GM18511 (cell line): ENCODE results near the gene CMSS1.
"Not testable (repeated sequence)": the region's sequence is repeated elsewhere in the genome, so short reads cannot be mapped to it uniquely, and the experiment has no call there.

Experiments used
- ATAC-seq: cut with Tn5 transposase; IDR thresholded peaks from one replicate; pipeline ENCODE4 v1.9.1; 2021; ENCODE audit warnings: mild to moderate bottlenecking, moderate library complexity; ENCODE audit not compliant: unreplicated experiment

Gene CMSS1

DNA sequence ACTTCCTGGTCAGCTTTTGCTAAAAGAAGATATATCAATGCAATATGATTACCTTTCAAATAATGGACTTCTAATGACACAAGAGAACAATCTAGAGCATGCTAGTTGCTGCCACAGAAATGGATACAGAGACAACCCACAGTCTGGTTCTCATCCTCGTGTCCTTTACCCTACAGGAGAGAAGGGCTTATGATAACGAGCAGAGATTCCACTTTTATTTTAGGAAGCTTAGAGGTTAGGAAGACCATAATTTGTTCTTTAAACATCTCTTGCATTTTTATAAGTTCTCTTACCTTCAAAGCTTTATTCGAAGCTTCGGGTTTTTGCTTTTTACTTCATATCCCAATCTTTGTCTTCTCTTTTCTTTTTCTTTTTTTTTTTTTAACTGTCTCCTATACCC lies 257.5 kb downstream of the CMSS1 start:
- ATAC-seq, result no peak

DNA sequence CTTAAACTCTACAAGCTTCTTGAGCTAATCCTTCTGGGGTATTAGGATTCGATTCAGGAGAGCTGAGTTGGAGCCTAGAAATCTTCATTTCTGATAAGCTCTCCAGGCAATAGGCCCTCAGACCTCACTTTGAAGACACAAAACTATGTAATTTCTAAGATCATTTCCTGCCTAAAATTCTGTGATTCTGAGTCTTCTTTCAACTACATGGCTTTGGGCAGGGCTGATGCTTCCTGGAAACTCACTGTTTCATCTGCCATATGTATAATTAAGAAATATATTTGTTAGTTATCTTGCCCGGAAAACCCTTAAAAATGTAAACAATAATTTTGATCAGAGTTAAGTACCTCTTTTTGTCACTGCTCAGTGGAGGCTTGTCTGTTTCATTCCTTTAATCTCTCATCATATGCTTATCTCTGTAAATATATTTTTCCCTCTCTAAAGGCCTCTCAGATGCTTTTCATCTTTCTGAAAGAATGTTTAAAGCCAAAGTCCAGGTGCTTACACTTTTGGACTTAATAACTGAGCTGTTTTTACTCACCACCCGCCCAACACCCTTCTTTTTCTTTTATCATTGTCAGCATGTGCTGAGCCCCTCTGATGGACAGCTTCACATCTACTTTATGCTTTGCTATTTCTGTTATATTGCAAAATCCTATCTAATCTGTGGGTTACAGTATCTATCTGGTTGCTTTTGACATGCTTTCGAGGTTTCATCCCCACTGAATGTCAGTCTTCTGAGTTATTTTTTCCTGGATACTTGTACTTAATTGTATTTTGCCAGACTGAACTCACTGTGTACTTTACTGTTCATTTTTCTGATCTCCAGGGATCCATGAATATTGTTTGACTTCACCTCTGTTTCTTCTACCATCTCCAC lies 258.4 kb downstream of the CMSS1 start:
- no peak for ATAC-seq

DNA sequence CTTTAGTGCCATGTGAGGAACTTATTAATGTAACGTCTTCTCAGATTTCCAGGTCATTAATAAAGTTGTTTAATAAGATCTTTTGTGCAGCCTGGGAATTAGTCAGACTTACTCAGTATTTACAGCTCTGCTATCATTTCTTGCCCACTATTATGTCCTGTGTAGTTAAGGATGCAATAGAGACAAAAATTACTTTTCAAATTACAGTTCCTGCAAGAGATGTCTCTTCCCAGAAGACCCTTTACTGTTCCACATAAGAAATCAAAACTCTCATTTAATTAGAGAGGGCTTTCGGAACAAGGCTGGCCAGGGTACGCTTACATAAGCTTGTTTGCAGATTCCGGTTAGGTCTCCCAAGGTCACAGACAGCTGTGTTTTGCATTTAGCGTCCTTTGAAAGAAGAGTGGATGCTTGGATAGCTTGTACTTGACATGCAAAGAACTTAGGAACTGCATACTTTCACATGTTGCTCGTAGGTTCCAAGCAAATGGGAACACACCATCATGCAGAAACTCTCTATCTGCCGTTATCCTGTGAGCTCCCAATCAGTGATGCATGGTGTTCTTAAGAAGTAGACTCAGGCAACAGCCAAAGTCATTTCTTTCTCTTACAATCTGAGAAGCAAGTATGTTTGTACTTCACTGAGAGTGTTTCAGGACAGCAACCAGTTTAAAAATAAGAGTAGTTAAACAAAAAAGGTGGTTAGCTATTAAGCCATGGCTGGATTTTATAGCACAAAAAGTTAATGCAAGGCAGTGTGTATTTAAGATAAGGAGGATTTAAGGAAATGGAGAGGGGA lies 259.3 kb downstream of the CMSS1 start:
- no peak for ATAC-seq

DNA sequence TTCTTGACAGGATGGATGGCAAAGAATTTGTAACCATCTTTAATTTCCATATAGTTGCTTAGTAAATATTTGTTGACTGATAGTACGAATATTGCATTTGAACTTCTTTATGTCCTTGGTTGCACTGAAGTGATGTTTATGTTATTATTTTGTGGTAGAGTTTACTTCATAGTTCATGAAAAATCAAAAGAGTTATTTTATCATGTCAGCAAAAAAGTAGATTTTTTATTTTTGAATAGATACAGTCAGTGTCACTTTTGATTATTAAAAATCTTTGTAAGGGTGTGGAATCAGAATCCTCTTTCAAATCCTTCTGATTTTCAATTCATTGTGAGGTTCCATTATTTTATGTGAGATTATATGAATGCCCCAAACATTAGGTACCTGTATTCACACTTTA lies 261.7 kb downstream of the CMSS1 start:
- ATAC-seq, result no peak

DNA sequence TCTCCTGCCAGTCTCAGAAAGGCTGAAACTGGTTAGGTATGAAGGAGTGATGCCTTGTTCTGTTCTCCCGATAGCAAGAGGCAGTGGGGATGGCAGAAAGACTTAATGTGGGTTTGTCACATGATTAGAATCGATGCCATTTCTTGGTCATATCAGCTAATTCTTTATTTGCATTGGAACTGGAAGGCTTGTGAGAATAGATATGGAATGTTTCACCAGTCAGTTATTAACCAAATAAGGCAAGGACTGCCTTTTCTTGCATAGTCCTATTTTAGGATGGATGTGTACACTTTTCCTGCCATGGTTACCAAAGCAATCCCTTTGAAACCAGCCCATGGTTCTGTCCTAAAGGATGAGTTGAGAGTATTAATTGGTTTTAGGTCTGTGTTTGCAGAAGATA lies 262.9 kb downstream of the CMSS1 start:
- ATAC-seq, result no peak

DNA sequence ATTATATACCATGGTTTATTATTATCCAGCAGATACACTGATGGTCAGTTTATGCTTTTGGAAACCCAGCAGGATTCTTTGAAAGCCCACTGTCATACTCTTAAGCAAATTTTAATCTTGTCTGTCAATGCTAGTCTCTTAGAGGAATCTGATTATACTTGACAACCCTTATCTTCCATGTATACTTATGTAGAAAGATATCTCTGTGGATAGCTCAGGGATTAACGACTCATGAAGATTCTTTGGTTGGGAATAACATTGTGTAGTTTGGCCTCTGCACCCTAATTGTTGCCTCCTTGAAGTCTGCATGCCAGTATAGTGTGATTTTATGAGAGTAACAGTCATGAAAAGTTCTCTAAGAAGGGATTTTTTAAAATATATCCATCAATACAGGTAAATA lies 263.6 kb downstream of the CMSS1 start:
- ATAC-seq, result no peak

DNA sequence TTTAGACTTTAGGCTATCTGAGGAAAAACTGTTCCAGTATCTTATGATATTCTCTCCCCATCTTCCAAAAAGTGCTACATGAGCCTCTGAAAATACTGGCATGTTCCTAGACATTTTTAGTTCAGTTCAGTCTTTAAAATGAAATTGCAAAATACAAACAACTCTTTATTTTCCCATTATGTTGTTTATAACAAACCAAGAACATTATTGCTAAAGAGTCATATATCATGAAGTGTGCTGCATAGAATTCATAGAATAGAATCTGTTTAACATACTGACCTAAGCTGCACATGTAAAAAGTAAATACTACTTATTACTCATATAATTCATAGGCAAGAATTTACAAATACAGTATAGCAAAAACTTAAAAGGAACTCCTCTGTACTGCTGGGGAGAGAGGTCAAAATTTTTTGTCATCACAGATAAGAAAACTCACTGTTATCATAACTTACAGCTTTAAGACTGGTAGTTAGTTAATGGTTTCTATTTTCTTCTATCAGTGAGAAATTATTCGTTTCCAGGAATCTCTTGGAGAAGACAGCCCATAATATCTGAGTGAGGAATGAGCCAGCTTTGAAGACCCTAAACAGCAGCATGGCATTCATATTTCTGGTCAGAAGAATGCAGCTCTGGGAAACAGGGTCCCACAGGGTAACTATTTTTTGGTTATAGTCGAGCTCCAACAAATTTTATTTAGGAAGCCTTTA lies 264.5 kb downstream of the CMSS1 start:
- ATAC-seq, result no peak

DNA sequence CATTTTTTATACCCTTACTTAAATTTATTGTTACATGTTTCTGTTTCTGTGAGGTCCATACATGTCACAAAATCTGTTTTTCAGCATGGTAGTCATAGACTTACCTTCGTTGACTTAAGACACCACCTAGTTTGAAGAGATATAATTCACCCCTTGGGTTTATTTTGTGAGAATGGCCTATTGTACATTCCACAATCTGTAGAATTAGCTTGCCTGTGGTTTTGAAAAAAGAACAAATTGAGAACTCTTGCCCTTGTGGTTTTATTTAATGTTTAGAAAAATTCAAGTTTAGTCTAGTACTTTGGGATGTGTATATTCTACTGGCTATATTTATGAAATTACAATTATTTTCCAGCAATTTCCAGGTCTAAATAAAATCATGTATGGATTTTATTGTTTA lies 265.1 kb downstream of the CMSS1 start:
- ATAC-seq, result no peak

GRCh38 chr3:100083209-100083608 lies 265.5 kb downstream of the CMSS1 start:
- no peak for ATAC-seq

DNA sequence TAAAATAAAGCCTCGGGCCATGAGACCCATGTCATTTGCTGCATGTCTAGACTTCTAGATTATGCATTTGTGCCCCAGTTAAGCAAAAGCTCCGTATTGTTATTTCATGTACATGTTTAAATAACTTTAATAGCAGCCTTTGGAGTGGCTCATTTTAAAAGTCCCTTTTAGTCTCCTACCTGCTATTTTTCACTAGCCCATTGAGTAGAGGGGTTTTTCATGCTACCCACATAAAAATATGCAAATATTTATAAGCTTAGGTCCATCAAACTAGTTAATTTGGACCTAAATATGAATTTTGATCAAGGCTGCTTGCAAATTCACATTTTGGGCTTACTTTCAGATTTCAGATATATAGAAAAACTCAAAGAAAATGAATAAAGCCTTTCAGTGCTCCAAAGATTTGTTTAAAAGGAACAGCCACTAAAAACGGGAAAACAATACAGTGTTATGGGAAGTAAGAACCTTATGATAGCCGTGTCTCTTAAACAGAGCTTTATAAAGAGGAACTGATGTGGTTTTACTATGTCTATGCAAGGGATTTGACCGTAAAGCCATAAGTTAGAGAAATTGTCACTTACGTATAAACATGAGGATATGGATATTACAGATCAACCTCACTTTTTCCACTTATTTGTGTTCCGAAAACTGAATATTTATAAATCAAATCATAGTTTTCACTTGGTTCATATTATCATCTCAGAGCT lies 266.6 kb downstream of the CMSS1 start:
- ATAC-seq, result no peak

DNA sequence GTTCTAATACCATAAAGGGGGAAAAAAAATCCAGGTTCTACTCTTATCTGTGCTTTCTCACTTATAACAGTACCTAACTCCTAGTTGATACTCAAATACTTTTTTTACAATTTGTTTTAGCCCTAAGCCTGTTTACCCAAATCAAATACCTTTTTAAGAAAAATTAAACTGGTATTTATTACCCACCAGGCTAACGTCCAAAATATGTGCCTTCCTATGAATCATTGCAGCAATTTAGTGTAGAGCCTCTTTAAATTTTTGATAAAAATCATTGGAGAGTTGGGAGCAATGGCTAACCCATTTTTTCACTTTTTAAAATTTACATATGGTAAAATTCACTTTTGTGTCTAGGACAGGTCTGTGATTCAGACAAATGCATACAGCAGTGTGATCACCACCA lies 268.7 kb downstream of the CMSS1 start:
- no peak for ATAC-seq

GRCh38 chr3:100087198-100087597 lies 269.5 kb downstream of the CMSS1 start:
- ATAC-seq, result peak; percentile 89

DNA sequence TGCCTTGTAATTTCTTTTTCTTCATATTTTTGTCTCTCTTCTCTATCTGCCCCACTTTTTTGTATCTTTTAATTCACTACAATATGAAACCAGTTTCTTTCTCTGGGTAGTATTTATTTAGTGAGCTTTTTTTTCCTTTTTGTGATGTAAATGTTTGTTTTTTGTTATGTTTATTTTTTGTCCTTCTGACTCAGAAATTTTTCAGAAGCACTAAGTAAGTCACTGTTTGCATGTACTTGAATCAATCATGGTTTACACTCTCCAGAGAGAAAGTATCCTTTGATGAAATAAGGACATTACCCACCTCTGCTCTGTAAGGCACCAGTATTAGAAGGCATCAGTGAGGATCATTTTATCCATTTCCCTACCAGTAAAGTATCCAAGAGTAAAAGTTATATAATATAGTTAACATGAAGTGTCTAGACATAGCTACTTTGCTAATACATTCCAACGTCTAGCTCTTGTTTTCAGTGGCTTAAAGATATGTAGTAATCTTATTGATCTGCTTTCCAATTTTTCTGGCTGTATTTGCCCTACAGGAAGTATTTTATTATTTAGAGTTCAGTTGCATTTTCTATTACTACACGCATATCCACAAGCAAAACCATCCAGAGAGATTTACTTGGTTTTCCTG lies 271.2 kb downstream of the CMSS1 start:
- no peak for ATAC-seq

DNA sequence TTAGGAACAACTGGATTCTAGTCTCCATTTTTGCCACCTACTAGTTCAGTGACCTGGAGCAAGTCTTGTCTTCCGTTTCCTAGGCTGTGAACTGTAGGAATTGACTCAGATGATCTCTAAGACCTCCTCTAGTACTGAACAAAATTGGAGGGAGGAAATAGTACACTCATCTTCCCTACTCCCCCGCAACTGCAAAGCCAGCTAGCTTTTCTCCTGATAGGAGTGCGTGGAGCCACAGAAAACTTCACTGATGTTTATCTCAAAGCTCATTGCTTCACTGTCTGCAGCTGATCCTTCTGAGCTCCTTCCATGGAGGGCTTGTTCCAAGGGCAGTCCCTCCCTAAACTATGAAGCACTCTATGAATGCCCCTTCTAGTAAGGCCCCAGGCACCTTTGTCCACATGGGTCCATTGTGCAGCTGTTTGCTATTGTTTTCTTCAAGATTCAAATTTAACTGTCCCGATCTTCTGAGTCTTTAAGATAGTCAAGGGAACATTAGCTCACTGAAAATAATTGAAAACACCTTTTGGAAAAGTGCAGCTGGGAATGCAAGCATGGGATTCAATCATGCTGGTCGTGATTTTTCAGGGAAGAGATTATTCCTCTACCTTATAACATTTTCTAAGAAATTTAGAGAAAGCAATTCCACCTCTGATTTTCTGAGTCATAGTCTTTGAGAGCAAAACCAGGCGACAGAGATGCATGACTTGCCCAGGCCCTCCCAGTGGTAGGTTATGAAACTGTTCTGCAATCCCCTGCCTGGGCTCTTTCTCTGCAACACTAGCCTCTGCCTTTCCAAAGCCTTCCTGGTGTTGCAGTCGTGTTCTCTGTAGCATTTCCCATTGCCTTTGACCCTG lies 272.4 kb downstream of the CMSS1 start:
- peak; percentile 75 for ATAC-seq

DNA sequence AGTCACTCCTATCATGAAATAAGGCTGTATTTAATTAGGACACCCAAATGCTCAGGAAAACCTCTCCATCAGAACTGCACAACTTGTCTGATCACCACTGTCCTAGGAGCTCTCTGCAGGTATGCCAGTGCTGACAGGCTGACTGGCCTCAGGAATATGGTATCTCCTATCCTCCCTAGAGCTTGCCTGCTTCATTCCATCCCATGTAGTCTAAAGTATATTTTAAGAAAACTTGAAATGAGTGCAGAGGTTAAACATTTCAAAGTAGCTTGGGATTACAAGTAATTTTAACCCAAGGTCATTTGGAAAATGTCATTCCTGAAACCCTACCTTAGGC lies 273.0 kb downstream of the CMSS1 start:
- peak; percentile 12 for ATAC-seq

DNA sequence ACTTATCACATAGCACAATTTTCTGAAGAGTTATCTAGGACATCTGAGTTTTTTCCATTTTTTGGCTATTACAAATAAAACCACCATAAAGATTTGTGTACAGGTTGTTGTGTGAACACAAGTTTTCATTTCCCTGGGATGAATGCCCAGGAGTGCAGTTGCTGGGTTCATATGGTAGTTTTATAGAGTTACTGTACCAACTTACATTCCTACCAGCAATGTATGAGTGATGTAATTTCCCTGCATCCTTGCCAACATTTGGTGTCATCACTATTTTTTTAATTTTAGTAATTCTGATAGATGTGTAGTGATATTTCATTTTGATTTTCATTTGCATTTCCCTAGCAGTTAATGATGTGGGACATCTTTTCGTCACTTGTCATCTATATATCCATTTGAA lies 276.2 kb downstream of the CMSS1 start:
- ATAC-seq, result no peak

GRCh38 chr3:100096286-100096685 lies 278.6 kb downstream of the CMSS1 start:
- not testable (repeated sequence) for ATAC-seq

DNA sequence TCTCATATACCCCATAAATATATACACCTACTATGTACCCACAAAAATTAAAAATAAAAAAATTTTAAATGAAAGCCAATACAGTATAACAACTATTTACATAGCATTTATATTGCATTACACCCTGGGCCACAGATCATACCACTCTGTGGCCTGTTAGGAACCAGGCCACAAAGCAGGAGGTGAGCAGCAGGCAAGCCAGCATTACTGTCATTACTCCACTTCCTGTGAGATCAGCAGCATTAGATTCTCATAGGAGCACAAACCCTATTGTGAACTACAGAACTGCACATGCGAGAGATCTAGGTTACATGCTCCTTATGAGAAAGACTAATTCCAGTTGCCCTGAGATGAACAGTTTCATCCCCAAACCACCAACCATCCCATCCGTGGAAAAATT lies 279.2 kb downstream of the CMSS1 start:
- ATAC-seq, result no peak

- no peak for ATAC-seq
These were observed 280.5 kb downstream of the CMSS1 start for GRCh38 chr3:100097919-100098783.
